GM12801 (cell line): ENCODE measurements around the gene LAYN.

Experiments used
- TF ChIP-seq, protein P1 (sequence below): IDR thresholded peaks from one replicate; pipeline ENCODE4 v1.5.1; 2011; ENCODE audit warnings: control low read depth; ENCODE audit not compliant: insufficient read length; ENCODE audit errors: extremely low read depth

LAYN gene

DNA sequence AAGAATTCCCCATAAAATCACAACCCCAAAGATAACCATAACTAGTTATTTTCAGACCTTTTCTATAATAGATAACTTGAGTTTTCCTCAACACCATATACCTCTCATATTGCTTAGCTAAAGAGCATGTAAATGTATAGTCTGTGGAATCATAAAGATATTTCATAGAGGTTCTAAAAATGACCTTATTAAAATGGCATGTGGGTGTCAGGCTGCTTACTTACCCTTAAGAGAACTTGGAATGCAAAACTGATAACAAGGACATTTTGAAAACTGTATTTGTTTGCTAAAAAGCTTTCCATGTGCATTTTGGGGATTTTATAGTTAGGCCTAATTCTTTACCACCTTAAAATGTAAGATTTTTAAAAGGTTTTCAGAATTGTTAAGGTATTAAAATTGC is 66.5 kb downstream of the LAYN start:
- TF ChIP-seq, protein P1, sequence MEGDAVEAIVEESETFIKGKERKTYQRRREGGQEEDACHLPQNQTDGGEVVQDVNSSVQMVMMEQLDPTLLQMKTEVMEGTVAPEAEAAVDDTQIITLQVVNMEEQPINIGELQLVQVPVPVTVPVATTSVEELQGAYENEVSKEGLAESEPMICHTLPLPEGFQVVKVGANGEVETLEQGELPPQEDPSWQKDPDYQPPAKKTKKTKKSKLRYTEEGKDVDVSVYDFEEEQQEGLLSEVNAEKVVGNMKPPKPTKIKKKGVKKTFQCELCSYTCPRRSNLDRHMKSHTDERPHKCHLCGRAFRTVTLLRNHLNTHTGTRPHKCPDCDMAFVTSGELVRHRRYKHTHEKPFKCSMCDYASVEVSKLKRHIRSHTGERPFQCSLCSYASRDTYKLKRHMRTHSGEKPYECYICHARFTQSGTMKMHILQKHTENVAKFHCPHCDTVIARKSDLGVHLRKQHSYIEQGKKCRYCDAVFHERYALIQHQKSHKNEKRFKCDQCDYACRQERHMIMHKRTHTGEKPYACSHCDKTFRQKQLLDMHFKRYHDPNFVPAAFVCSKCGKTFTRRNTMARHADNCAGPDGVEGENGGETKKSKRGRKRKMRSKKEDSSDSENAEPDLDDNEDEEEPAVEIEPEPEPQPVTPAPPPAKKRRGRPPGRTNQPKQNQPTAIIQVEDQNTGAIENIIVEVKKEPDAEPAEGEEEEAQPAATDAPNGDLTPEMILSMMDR, result no peak

DNA sequence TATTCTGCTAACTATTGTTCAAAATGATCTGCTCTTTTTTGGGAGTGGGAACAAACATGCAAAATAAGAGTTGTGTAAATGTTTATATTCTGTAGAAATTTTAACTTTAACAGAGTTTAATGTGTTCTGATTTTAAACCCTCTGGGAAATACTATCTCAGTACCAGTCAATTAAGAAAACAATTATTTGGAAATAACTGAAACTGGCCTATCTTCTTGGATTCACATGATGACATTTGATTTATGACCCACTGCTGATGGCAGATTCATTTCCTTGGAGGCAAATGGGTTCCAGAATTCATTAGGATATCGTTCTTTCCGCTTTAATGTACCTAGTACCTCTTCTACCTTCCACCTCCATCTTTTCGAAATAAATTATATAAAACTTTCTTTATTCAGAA is 67.2 kb downstream of the LAYN start:
- TF ChIP-seq, protein P1, result no peak
